IPS-15b (cell line): Measurements from ENCODE around the gene ANKFY1.
"Not testable (repeated sequence)": the region's sequence is repeated elsewhere in the genome, so short reads cannot be mapped to it uniquely, and the experiment has no call there.

Source experiments
- H3K27me3 ChIP-seq: one replicate; pipeline ENCODE4 v1.6.1; 2013; ENCODE audit warnings: low read length; ENCODE audit not compliant: control insufficient read depth, insufficient read depth
- H3K36me3 ChIP-seq: one replicate; pipeline ENCODE4 v1.6.1; 2013; ENCODE audit warnings: low read length; ENCODE audit not compliant: control insufficient read depth, insufficient read depth
- H3K4me1 ChIP-seq: one replicate; pipeline ENCODE4 v1.6.1; 2013; ENCODE audit warnings: mild to moderate bottlenecking, low read length; ENCODE audit not compliant: control insufficient read depth, insufficient read depth
- H3K4me3 ChIP-seq: one replicate; pipeline ENCODE4 v1.5.1; 2013; ENCODE audit warnings: low read depth, low read length
- H3K9ac ChIP-seq: one replicate; pipeline ENCODE4 v1.6.1; 2013; ENCODE audit warnings: low read depth, mild to moderate bottlenecking, low read length
- H3K9me3 ChIP-seq: one replicate; pipeline ENCODE4 v1.6.1; 2013; ENCODE audit warnings: mild to moderate bottlenecking, low read length; ENCODE audit not compliant: control insufficient read depth, insufficient read depth

Gene ANKFY1

GRCh38 chr17:4143563-4144421, 120.0 kb downstream of the ANKFY1 start:
- Histone ChIP-seq H3K36me3 (no peaks in the 10 kb centered on the region), H3K9ac (peak overlapping the region; percentile 81), H3K4me3 (peak overlapping the region; percentile 93), H3K4me1 (peaks cover 4% of the 10 kb centered on the region), H3K9me3 (no peaks in the 10 kb centered on the region), H3K27me3 (no peaks in the 10 kb centered on the region)

- no peak overlapping the region for H3K9ac ChIP-seq
- H3K4me1 ChIP-seq: peaks cover 4% of the 10 kb centered on the region
- H3K4me3 ChIP-seq: peak overlapping the region; percentile 93
- H3K27me3 ChIP-seq: no peaks in the 10 kb centered on the region
- no peaks in the 10 kb centered on the region for H3K9me3 ChIP-seq
- H3K36me3 ChIP-seq: no peaks in the 10 kb centered on the region
Measured at GRCh38 chr17:4142107-4142900, 121.5 kb downstream of the ANKFY1 start.

GRCh38 chr17:4140125-4140524, 123.7 kb downstream of the ANKFY1 start:
- H3K4me1 ChIP-seq: peaks cover 4% of the 10 kb centered on the region
- H3K4me3 ChIP-seq: no peak overlapping the region
- H3K27me3 ChIP-seq: no peaks in the 10 kb centered on the region
- H3K9ac ChIP-seq: no peak overlapping the region
- no peaks in the 10 kb centered on the region for H3K36me3 ChIP-seq
- H3K9me3 ChIP-seq: no peaks in the 10 kb centered on the region

GRCh38 chr17:4138906-4139526, 124.8 kb downstream of the ANKFY1 start:
- not testable (repeated sequence) for H3K4me3 ChIP-seq, H3K27me3 ChIP-seq, H3K9ac ChIP-seq, H3K4me1 ChIP-seq, H3K36me3 ChIP-seq, H3K9me3 ChIP-seq

GRCh38 chr17:4136373-4136772, 127.4 kb downstream of the ANKFY1 start:
- Histone ChIP-seq H3K9me3 (no peaks in the 10 kb centered on the region), H3K4me1 (no peaks in the 10 kb centered on the region), H3K9ac (no peak overlapping the region), H3K4me3 (no peak overlapping the region), H3K36me3 (no peaks in the 10 kb centered on the region), H3K27me3 (no peaks in the 10 kb centered on the region)

- no peaks in the 10 kb centered on the region for H3K4me1 ChIP-seq
- H3K27me3 ChIP-seq: no peaks in the 10 kb centered on the region
- H3K4me3 ChIP-seq: no peak overlapping the region
- H3K9ac ChIP-seq: no peak overlapping the region
- no peaks in the 10 kb centered on the region for H3K36me3 ChIP-seq
- no peaks in the 10 kb centered on the region for H3K9me3 ChIP-seq
Measured at GRCh38 chr17:4135489-4135888, 128.3 kb downstream of the ANKFY1 start.

GRCh38 chr17:4134721-4135120, 129.1 kb downstream of the ANKFY1 start:
- Histone ChIP-seq H3K9ac (no peak overlapping the region), H3K4me3 (no peak overlapping the region), H3K9me3 (no peaks in the 10 kb centered on the region)

GRCh38 chr17:4130715-4131114, 133.1 kb downstream of the ANKFY1 start:
- no peaks in the 10 kb centered on the region for H3K27me3 ChIP-seq
- no peaks in the 10 kb centered on the region for H3K9me3 ChIP-seq
- H3K36me3 ChIP-seq: no peaks in the 10 kb centered on the region
- no peak overlapping the region for H3K4me3 ChIP-seq
- H3K4me1 ChIP-seq: no peaks in the 10 kb centered on the region
- H3K9ac ChIP-seq: no peak overlapping the region

More at GRCh38 chr17:4134721-4135120, 129.1 kb downstream of the ANKFY1 start:
- no peaks in the 10 kb centered on the region for H3K27me3 ChIP-seq
- no peaks in the 10 kb centered on the region for H3K4me1 ChIP-seq
- H3K36me3 ChIP-seq: no peaks in the 10 kb centered on the region

- Histone ChIP-seq H3K9me3 (no peaks in the 10 kb centered on the region), H3K4me1 (no peaks in the 10 kb centered on the region), H3K4me3 (no peak overlapping the region), H3K27me3 (no peaks in the 10 kb centered on the region), H3K9ac (no peak overlapping the region), H3K36me3 (no peaks in the 10 kb centered on the region)
Measured at GRCh38 chr17:4127555-4127954, 136.2 kb downstream of the ANKFY1 start.

- Histone ChIP-seq H3K9ac (no peak overlapping the region), H3K4me1 (no peaks in the 10 kb centered on the region), H3K36me3 (peaks cover 5% of the 10 kb centered on the region), H3K27me3 (no peaks in the 10 kb centered on the region), H3K9me3 (no peaks in the 10 kb centered on the region), H3K4me3 (no peak overlapping the region)
Measured at GRCh38 chr17:4125552-4125951, 138.2 kb downstream of the ANKFY1 start.

GRCh38 chr17:4124999-4125398, 138.8 kb downstream of the ANKFY1 start:
- Histone ChIP-seq H3K4me1 (no peaks in the 10 kb centered on the region), H3K9ac (no peak overlapping the region), H3K4me3 (no peak overlapping the region), H3K36me3 (peaks cover 5% of the 10 kb centered on the region), H3K9me3 (no peaks in the 10 kb centered on the region), H3K27me3 (no peaks in the 10 kb centered on the region)
